Activated CD8-positive, alpha-beta T cell treated with anti-CD3 and anti-CD28 coated beads for 36 hours (primary cell): ENCODE results near the gene HIPK4. TPM values are rescaled to one million over a fixed set of nuclear protein-coding genes. Genes with fewer than 3 reads are reported as not detected.
"Not testable (repeated sequence)": the region's sequence is repeated elsewhere in the genome, so short reads cannot be mapped to it uniquely, and the experiment has no call there.

Source experiments
- ATAC-seq: fragments of 200-7000 bp; cut with Tn5 transposase; one replicate; pipeline ENCODE4 v1.10.0; 2021; ENCODE audit warnings: mild to moderate bottlenecking, moderate library complexity
- CTCF ChIA-PET: fragments of 350-600 bp; sonication (Branson Sonifier 250); formaldehyde crosslinking; loops from one replicate; lab custom pipeline; 2021; ENCODE audit warnings: antibody characterized with exemption; lab: Charles Lee
- POLR2A ChIA-PET: fragments of 350-600 bp; sonication (Branson Sonifier 250); formaldehyde crosslinking; loops from one replicate; lab custom pipeline; 2021; ENCODE audit warnings: antibody characterized with exemption; lab: Charles Lee
- DNase-seq: peaks from one replicate; pipeline ENCODE4 v3.0.0-alpha.2; 2020
- H3K27ac Mint-ChIP-seq: one replicate; pipeline ENCODE4 v1.8.0; 2021; ENCODE audit warnings: mild to moderate bottlenecking, mixed read lengths
- H3K27me3 Mint-ChIP-seq: one replicate; pipeline ENCODE4 v1.8.0; 2021; ENCODE audit warnings: mixed read lengths
- H3K36me3 Mint-ChIP-seq: one replicate; pipeline ENCODE4 v1.8.0; 2021; ENCODE audit warnings: low read depth, mixed read lengths
- H3K4me1 Mint-ChIP-seq: one replicate; pipeline ENCODE4 v1.8.0; 2021; ENCODE audit warnings: low read depth, mixed read lengths
- H3K4me3 Mint-ChIP-seq: one replicate; pipeline ENCODE4 v1.8.0; 2021; ENCODE audit warnings: mild to moderate bottlenecking, moderate library complexity, mixed read lengths
- H3K9me3 Mint-ChIP-seq: one replicate; pipeline ENCODE4 v1.8.0; 2021; ENCODE audit warnings: mixed read lengths
- intact Hi-C: fragments of 100-400 bp; cut with micrococcal nuclease; formaldehyde crosslinking; loops from one replicate; pipeline ENCODE4 v1.10.0; 2022
- total RNA-seq, 2 experiments: library from RNA; stranded (reverse); gene quantifications; one replicate each; pipeline ENCODE4 v1.2.3, GENCODE V29; 2021
- TF ChIP-seq, protein P1 (sequence below): fragments of 200-600 bp; IDR thresholded peaks from one replicate; pipeline ENCODE4 v1.8.0; 2022; ENCODE audit warnings: antibody characterized with exemption, mild to moderate bottlenecking

The HIPK4 gene
- total RNA-seq, 2 experiments from 2014 or later, result not detected

DNA sequence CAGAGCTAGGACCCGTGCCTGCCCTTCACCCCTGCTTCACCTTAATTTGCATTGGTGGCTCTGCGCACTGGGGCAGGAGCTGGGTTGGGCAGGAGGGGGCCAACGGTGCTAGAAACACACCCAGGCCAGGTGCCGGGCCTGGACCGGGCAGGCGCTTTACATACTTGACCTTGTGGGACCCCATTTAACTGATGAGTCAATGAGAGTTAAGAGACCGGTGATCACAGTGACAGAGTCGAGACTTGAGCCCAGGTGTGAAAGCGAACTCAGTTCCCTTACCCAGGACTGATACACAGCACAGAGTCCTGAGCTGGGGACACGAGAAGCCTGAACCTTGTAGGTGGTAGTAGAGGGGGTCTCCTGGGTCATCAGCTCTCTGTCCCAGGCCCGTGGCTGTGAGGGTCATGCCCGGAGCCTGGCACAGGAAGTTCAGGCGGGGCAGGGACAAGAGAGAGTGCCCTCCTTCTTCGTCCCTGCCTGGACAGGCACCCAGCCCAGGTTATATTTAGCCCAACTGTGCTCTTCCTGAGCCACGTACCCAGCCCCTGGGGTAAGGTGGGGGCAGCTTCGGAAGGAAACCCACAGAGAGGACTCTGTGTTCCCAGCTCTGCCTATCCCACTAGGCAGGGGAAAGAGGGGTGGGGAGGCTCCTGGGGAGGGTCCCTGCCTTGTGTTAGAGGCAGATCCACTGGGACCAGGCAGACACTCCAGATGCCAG is 21.3 kb upstream of the HIPK4 start:
- ATAC-seq, result no peak
- no peak overlapping the region for H3K4me3 Mint-ChIP-seq

DNA sequence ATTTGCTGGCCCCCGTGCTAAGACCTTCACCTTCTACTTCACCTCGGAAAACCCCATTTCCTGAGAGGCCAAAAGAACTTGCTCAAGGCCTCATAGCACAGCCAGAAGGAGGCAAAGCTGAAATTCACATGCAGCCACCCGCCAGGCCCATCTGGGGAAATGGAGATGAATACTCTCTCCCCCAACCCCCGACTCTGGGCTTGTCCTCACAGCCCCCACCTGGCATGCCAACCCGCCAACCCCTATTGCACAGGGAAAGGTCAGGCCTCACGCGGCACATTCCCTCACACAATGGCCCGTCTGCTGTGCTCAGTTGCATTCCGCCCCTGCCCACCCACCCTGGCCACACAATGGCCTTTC is 20.0 kb upstream of the HIPK4 start:
- H3K27me3 Mint-ChIP-seq, result no peaks in the 10 kb centered on the region
- no peaks in the 10 kb centered on the region for H3K9me3 Mint-ChIP-seq
- POLR2A ChIA-PET, result interaction anchor here (1.2 kb wide), 1 partner anchor 11 kb away, joined by 4 read pairs; no protein-coding TSS in a partner anchor
- TF ChIP-seq, protein P1, sequence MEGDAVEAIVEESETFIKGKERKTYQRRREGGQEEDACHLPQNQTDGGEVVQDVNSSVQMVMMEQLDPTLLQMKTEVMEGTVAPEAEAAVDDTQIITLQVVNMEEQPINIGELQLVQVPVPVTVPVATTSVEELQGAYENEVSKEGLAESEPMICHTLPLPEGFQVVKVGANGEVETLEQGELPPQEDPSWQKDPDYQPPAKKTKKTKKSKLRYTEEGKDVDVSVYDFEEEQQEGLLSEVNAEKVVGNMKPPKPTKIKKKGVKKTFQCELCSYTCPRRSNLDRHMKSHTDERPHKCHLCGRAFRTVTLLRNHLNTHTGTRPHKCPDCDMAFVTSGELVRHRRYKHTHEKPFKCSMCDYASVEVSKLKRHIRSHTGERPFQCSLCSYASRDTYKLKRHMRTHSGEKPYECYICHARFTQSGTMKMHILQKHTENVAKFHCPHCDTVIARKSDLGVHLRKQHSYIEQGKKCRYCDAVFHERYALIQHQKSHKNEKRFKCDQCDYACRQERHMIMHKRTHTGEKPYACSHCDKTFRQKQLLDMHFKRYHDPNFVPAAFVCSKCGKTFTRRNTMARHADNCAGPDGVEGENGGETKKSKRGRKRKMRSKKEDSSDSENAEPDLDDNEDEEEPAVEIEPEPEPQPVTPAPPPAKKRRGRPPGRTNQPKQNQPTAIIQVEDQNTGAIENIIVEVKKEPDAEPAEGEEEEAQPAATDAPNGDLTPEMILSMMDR, result no peak
- H3K36me3 Mint-ChIP-seq, result no peaks in the 10 kb centered on the region
- no peak for ATAC-seq
- intact Hi-C loops, result no loop called here
- no peak for DNase-seq
- H3K4me1 Mint-ChIP-seq, result no peaks in the 10 kb centered on the region
- CTCF ChIA-PET, result interaction anchor here (7.8 kb wide), 1 partner anchor 10 kb away, joined by 38 read pairs; no protein-coding TSS in a partner anchor
- no peak overlapping the region for H3K27ac Mint-ChIP-seq
- H3K4me3 Mint-ChIP-seq, result no peak overlapping the region

More for the DNA sequence above, 21.3 kb upstream of the HIPK4 start:
- Mint-ChIP-seq H3K4me1 (no peaks in the 10 kb centered on the region), H3K36me3 (no peaks in the 10 kb centered on the region), H3K27ac (no peak overlapping the region), H3K27me3 (no peaks in the 10 kb centered on the region), H3K9me3 (no peaks in the 10 kb centered on the region)
- DNase-seq, result no peak
- CTCF ChIA-PET, result interaction anchor here (7.8 kb wide), 1 partner anchor 9 kb away, joined by 38 read pairs; no protein-coding TSS in a partner anchor
- TF ChIP-seq, protein P1, result no peak
- intact Hi-C loops, result no loop called here
- POLR2A ChIA-PET, result no interaction called here

DNA sequence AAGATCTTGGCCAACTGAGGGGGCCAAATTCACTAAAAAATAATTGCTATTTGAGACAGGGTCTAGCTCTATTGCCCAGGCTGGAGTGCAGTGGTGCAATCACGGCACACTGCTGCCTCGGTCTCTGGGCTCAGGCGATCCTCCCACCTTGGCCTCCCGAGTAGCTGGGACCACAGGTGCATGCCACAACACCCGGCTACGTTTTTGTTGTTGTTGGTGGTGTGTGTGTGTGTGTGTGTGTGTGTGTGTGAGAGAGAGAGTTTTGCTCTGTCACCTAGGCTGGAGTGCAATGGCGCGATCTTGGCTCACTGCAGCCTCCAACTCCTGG is 18.6 kb upstream of the HIPK4 start:
- H3K36me3 Mint-ChIP-seq, H3K4me3 Mint-ChIP-seq, DNase-seq, ATAC-seq, H3K4me1 Mint-ChIP-seq, intact Hi-C loops, H3K9me3 Mint-ChIP-seq, H3K27ac Mint-ChIP-seq, H3K27me3 Mint-ChIP-seq: not testable (repeated sequence)
- POLR2A ChIA-PET, result interaction anchor here (1.1 to 1.3 kb wide), 3 partner anchors 8 to 54 kb away, joined by 3 to 4 read pairs (median 3); no protein-coding TSS in a partner anchor
- CTCF ChIA-PET, result interaction anchor here (1.0 to 7.8 kb wide), 3 partner anchors 11 to 226 kb away, joined by 3 to 38 read pairs (median 3); no protein-coding TSS in a partner anchor

DNA sequence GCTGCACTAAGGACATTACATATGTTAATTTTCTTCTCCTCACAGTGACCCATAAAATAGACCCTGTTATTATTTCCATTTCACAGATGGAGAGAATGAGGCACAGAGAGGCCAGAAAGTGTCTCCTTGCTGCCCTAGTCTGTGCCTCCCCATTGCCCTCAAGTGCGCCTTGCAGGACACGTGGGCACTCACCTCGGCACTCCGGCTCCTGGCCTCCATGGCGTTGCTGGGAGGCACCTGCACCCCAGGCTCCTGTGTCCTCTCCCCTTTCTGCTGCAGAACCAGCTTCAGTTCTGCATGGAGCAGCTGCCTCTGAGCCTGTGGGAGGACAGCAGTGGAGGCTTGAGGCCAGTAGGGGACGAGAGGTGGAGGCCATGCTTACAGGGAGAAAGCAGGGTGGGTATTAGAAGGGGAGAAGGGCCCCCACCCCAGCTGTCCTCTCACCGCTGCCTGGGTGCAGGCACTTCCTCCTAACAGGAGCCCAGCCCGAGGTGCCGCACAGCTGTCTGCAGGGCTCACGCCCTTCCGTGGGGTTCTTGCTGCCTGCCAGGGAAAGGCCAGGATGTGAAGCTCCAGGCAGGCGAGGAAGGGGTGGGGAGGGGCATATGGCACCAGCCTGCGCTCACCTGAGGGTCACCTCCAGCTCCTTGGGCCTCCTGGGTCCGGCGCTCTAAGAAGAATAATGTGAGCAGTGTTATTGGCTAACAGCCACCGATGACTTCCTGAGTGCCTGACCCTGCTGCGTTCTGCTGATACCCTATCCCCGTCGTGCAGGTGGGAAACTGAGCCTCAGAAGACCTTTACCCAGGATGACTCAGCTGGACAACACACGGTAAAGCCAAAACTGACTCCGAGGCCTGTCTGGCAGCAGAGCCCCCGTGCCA is 18.0 kb upstream of the HIPK4 start:
- no peaks in the 10 kb centered on the region for H3K36me3 Mint-ChIP-seq
- DNase-seq (no peak), ATAC-seq (no peak)
- no peaks in the 10 kb centered on the region for H3K9me3 Mint-ChIP-seq
- H3K4me1 Mint-ChIP-seq, result peaks cover 6% of the 10 kb centered on the region
- CTCF ChIA-PET, result interaction anchor here (0.9 to 7.8 kb wide), 2 partner anchors 12 to 102 kb away, joined by 3 to 38 read pairs; no protein-coding TSS in a partner anchor
- TF ChIP-seq, protein P1, result no peak
- no peak overlapping the region for H3K27ac Mint-ChIP-seq
- POLR2A ChIA-PET, result interaction anchor here (1.1 to 1.3 kb wide), 2 partner anchors 8 to 55 kb away, joined by 3 read pairs; no protein-coding TSS in a partner anchor
- H3K4me3 Mint-ChIP-seq, result no peak overlapping the region
- no peaks in the 10 kb centered on the region for H3K27me3 Mint-ChIP-seq
- intact Hi-C loops, result no loop called here

DNA sequence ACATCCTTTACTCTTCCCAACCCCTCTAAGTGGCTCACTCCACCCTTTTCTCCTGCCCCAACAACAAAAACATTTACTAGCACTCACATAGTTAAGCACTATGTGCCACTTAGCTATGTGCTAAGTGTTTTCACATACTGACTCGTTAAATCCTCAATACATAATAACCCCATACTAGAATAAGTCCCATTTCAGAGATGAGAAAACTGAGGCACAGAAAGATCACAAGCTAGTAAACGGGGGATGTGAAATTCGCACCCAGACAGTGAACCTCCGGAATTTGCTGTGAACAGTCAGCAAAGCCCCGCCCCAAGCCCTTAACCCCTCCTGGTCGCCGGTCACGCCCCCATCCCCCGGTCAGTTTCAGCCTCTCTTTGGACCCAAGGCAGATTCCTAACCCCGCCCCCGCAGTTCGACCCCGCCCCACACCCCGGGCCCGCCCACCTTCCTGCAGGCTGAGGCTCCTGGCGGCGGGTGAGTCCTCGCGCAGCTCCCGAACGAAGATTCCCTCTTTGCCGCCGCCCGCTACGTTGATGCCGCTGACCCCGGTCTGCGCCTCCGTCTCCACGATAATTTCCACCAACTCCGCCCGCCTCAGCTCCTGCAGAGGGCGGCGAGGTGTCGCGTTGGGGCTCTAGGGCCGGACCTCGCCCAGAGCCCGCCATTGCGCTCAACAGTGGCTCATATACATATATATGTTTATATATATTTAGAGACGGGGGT is 13.4 kb upstream of the HIPK4 start:
- POLR2A ChIA-PET, result interaction anchor here (0.6 to 1.2 kb wide), 6 partner anchors 20 to 474 kb away, joined by 3 read pairs; no protein-coding TSS in a partner anchor
- TF ChIP-seq, protein P1, result no peak
- intact Hi-C loops, result no loop called here

More for the DNA sequence above, 13.4 kb upstream of the HIPK4 start:
- H3K27me3 Mint-ChIP-seq, result no peaks in the 10 kb centered on the region
- peak overlapping the region; percentile 80 for H3K4me3 Mint-ChIP-seq
- H3K4me1 Mint-ChIP-seq, result peaks cover 9% of the 10 kb centered on the region
- peak overlapping the region; percentile 75 for H3K27ac Mint-ChIP-seq
- H3K36me3 Mint-ChIP-seq, result no peaks in the 10 kb centered on the region
- peak; percentile 68 for ATAC-seq
- no peaks in the 10 kb centered on the region for H3K9me3 Mint-ChIP-seq
- CTCF ChIA-PET, result interaction anchor here (0.8 to 1.6 kb wide), 6 partner anchors 12 to 146 kb away, joined by 3 to 8 read pairs (median 4); no protein-coding TSS in a partner anchor
- peak; percentile 91 for DNase-seq
